BJ (cell line): ENCODE data around the gene DNAJB13. TPM values are rescaled to one million over a fixed set of nuclear protein-coding genes. Genes with fewer than 3 reads are reported as not detected.

Source experiments
- CTCF ChIA-PET: fragments of 350-600 bp; formaldehyde crosslinking; extraction: SDS; loops from one replicate; lab custom pipeline; 2021; ENCODE audit warnings: antibody characterized with exemption, inconsistent platforms; lab: Yijun Ruan, JAX
- POLR2A ChIA-PET: fragments of 300-600 bp; sonication (Branson Sonifier 250); formaldehyde crosslinking; extraction: SDS; loops from one replicate; lab custom pipeline; 2021; ENCODE audit warnings: antibody characterized with exemption; lab: Charles Lee
- DNase-seq: peaks from one replicate; pipeline ENCODE4 v3.0.0-alpha.2; 2011; ENCODE audit warnings: low read depth
- H3K27me3 ChIP-seq: 2 replicates; pipeline ENCODE4 v1.6.0; 2011; ENCODE audit warnings: low read length; ENCODE audit not compliant: control insufficient read depth, insufficient read depth
- H3K36me3 ChIP-seq: 2 replicates; pipeline ENCODE4 v1.5.1; 2011; ENCODE audit warnings: low read length; ENCODE audit not compliant: control insufficient read depth, insufficient read depth
- H3K4me3 ChIP-seq: 2 replicates; pipeline ENCODE4 v1.5.1; 2011; ENCODE audit warnings: low read depth, mild to moderate bottlenecking, control low read depth, low read length
- CTCF ChIP-seq: IDR thresholded peaks from 2 replicates; pipeline ENCODE4 v1.5.1; 2011; ENCODE audit warnings: low read depth, mild to moderate bottlenecking, control low read depth, inconsistent platforms, low read length, moderate library complexity; ENCODE audit not compliant: insufficient read depth
- polyA plus RNA-seq: library from polyadenylated mRNA; depleted of rRNA; stranded (reverse); fragments of >200 nt; gene quantifications from 2 replicates; pipeline ENCODE4 v1.2.3, GENCODE V29; 2011

Gene DNAJB13
- polyA plus RNA-seq, 1 experiment: 0.47 TPM

- no peak for TF ChIP-seq CTCF
- ChIA-PET CTCF (interaction anchor here (1.3 to 2.2 kb wide), 2 partner anchors 8 to 10 kb away, joined by 4 to 10 read pairs; no protein-coding TSS in a partner anchor), POLR2A (interaction anchor here (0.7 kb wide), 1 partner anchor 156 kb away, joined by 3 read pairs; no protein-coding TSS in a partner anchor)
- no peaks in the 10 kb centered on the region for H3K27me3 ChIP-seq
- no peaks in the 10 kb centered on the region for H3K36me3 ChIP-seq
- H3K4me3 ChIP-seq: no peak overlapping the region
- no peak for DNase-seq
Observed at GRCh38 chr11:73972187-73972586, 21.4 kb downstream of the DNAJB13 start.

- Histone ChIP-seq H3K27me3 (no peaks in the 10 kb centered on the region), H3K4me3 (no peak overlapping the region), H3K36me3 (no peaks in the 10 kb centered on the region; the same call in 1 of the 2 replicates)
- POLR2A ChIA-PET: no interaction called here
- CTCF ChIA-PET: interaction anchor here (1.3 to 2.2 kb wide), 2 partner anchors 8 to 9 kb away, joined by 4 to 10 read pairs; no protein-coding TSS in a partner anchor
- TF ChIP-seq CTCF: no peak
- DNase-seq: no peak
Observed at GRCh38 chr11:73972620-73973449, 22.0 kb downstream of the DNAJB13 start.

- POLR2A ChIA-PET: no interaction called here
- Histone ChIP-seq H3K27me3 (no peaks in the 10 kb centered on the region), H3K36me3 (no peaks in the 10 kb centered on the region; the same call in 1 of the 2 replicates), H3K4me3 (no peak overlapping the region)
- CTCF ChIA-PET: interaction anchor here (2.2 kb wide), 1 partner anchor 10 kb away, joined by 10 read pairs; no protein-coding TSS in a partner anchor
- no peak for DNase-seq
- TF ChIP-seq CTCF: no peak
Observed at GRCh38 chr11:73974604-73975478, 24.0 kb downstream of the DNAJB13 start.

GRCh38 chr11:73975479-73975757, 24.6 kb downstream of the DNAJB13 start:
- Histone ChIP-seq H3K27me3 (no peaks in the 10 kb centered on the region), H3K4me3 (no peak overlapping the region), H3K36me3 (no peaks in the 10 kb centered on the region; the same call in 1 of the 2 replicates)
- no peak for DNase-seq
- ChIA-PET POLR2A (no interaction called here), CTCF (no interaction called here)
- TF ChIP-seq CTCF: no peak
